Measurements from ENCODE around the gene MAML1.

DNA sequence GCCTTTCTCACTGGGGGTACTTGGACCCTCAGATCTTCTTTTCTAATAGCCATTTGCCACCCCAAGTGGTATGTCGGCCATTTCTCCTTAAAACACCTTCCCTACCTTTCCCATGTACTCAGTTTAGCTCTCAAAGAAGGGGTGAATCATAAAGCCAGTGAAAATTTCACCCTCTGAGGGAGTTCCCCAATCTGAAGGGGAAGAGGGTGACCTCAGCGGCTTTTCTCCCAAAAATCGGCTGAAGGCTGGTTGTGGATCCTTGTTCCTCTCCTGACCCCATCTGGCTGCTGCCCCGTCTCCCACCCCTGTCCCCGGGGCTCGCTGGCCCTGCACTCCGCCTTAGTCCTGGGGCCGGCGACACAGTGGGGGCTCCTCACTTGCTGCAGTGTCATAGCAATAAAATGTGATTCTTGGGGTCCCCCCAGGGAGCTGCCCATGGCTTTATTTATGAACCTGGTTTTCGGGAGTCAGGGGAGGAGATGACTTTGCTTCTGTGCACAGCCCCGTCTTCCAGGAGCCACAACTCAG is 43.9 kb downstream of the MAML1 start:
- no peak for TF ChIP-seq CTCF (IDR thresholded peaks at IDR 0.05)
- no peak for TF ChIP-seq POLR2A (IDR thresholded peaks at IDR 0.05)
- TF ChIP-seq POLR2AphosphoS5 (IDR thresholded peaks at IDR 0.05), result no peak
